Smooth muscle cell of the coronary artery (primary cell): ENCODE data around the gene OPN5. TPM values are rescaled to one million over a fixed set of nuclear protein-coding genes. Genes with fewer than 3 reads are reported as not detected.

ENCODE experiments used
- total RNA-seq: library from RNA; depleted of rRNA; stranded (reverse); fragments of >200 nt; gene quantifications from 2 replicates; pipeline ENCODE4 v1.2.3, GENCODE V29; 2014; ENCODE audit warnings: low replicate concordance

Gene OPN5, protein sequence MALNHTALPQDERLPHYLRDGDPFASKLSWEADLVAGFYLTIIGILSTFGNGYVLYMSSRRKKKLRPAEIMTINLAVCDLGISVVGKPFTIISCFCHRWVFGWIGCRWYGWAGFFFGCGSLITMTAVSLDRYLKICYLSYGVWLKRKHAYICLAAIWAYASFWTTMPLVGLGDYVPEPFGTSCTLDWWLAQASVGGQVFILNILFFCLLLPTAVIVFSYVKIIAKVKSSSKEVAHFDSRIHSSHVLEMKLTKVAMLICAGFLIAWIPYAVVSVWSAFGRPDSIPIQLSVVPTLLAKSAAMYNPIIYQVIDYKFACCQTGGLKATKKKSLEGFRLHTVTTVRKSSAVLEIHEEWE
- not detected in 2 replicates for total RNA-seq

DNA sequence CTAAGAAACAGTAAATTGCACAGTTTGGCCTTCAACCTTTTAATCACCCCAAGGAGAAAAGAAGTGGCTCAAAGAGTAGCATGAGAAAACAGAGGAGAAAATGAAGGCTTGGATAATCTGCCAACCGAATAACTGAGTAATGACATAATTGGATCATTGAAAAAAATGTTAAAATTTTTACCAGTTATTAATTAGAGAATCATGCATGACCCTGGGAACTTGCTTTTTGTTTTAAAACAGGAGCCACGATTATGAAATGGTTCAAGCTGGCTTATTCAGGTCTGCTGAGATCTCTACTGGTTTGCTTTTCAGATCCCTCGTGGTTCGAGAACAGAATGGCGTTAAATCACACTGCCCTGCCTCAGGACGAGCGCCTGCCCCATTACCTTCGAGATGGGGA is at the start of gene OPN5:
Gene OPN5 (plus strand): TSS at position 301 of the 400 bp plus-strand sequence. CDS start 35 bp downstream, at position 336.

Other genes with a start within 250 kb of the OPN5 start
- not detected in 2 replicates for gene ADGRF4, start 83.5 kb upstream of the OPN5 start, total RNA-seq